Activated CD8-positive, alpha-beta T cell treated with anti-CD3 and anti-CD28 coated beads for 36 hours (primary cell): ENCODE measurements around the gene ECD. TPM values are rescaled to one million over a fixed set of nuclear protein-coding genes. Genes with fewer than 3 reads are reported as not detected.

Experiments
- ATAC-seq: fragments of 200-7000 bp; cut with Tn5 transposase; one replicate; pipeline ENCODE4 v1.10.0; 2021; ENCODE audit warnings: mild to moderate bottlenecking, moderate library complexity
- CTCF ChIA-PET: fragments of 350-600 bp; sonication (Branson Sonifier 250); formaldehyde crosslinking; loops from one replicate; lab custom pipeline; 2021; ENCODE audit warnings: antibody characterized with exemption; lab: Charles Lee
- POLR2A ChIA-PET: fragments of 350-600 bp; sonication (Branson Sonifier 250); formaldehyde crosslinking; loops from one replicate; lab custom pipeline; 2021; ENCODE audit warnings: antibody characterized with exemption; lab: Charles Lee
- DNase-seq: peaks from one replicate; pipeline ENCODE4 v3.0.0-alpha.2; 2020
- H3K27ac Mint-ChIP-seq: one replicate; pipeline ENCODE4 v1.8.0; 2021; ENCODE audit warnings: mild to moderate bottlenecking, mixed read lengths
- H3K27me3 Mint-ChIP-seq: one replicate; pipeline ENCODE4 v1.8.0; 2021; ENCODE audit warnings: mixed read lengths
- H3K36me3 Mint-ChIP-seq: one replicate; pipeline ENCODE4 v1.8.0; 2021; ENCODE audit warnings: low read depth, mixed read lengths
- H3K4me1 Mint-ChIP-seq: one replicate; pipeline ENCODE4 v1.8.0; 2021; ENCODE audit warnings: low read depth, mixed read lengths
- H3K4me3 Mint-ChIP-seq: one replicate; pipeline ENCODE4 v1.8.0; 2021; ENCODE audit warnings: mild to moderate bottlenecking, moderate library complexity, mixed read lengths
- H3K9me3 Mint-ChIP-seq: one replicate; pipeline ENCODE4 v1.8.0; 2021; ENCODE audit warnings: mixed read lengths
- CTCF ChIP-seq: fragments of 200-600 bp; IDR thresholded peaks from one replicate; pipeline ENCODE4 v1.8.0; 2022; ENCODE audit warnings: antibody characterized with exemption, mild to moderate bottlenecking
- intact Hi-C: fragments of 100-400 bp; cut with micrococcal nuclease; formaldehyde crosslinking; loops from one replicate; pipeline ENCODE4 v1.10.0; 2022
- total RNA-seq, 2 experiments: library from RNA; stranded (reverse); gene quantifications; one replicate each; pipeline ENCODE4 v1.2.3, GENCODE V29; 2021

ECD gene
- total RNA-seq, 2 experiments from 2014 or later, result 31.8 to 33.9 TPM

- POLR2A ChIA-PET, result interaction anchor here (0.6 kb wide), 1 partner anchor 70 kb away, joined by 3 read pairs; no protein-coding TSS in a partner anchor
- CTCF ChIA-PET, result interaction anchor here (0.7 kb wide), 1 partner anchor 15 kb away, joined by 3 read pairs; no protein-coding TSS in a partner anchor
- DNase-seq (no peak), ATAC-seq (no peak)
- H3K27ac Mint-ChIP-seq, result no peak overlapping the region
- no peaks in the 10 kb centered on the region for H3K9me3 Mint-ChIP-seq
- peaks cover 5% of the 10 kb centered on the region for H3K36me3 Mint-ChIP-seq
- intact Hi-C loops, result no loop called here
- no peak overlapping the region for H3K4me3 Mint-ChIP-seq
- H3K27me3 Mint-ChIP-seq, result no peaks in the 10 kb centered on the region
- no peak for TF ChIP-seq CTCF
- peaks cover 1% of the 10 kb centered on the region for H3K4me1 Mint-ChIP-seq
These were observed 6.5 kb upstream of the ECD start for GRCh38 chr10:73174148-73174925.

GRCh38 chr10:73172867-73173266 lies 5.1 kb upstream of the ECD start:
- intact Hi-C loops, result no loop called here
- H3K36me3 Mint-ChIP-seq, result peaks cover 5% of the 10 kb centered on the region
- no peak overlapping the region for H3K27ac Mint-ChIP-seq
- H3K27me3 Mint-ChIP-seq, result no peaks in the 10 kb centered on the region
- H3K4me3 Mint-ChIP-seq, result no peak overlapping the region
- TF ChIP-seq CTCF, result no peak
- DNase-seq, result no peak
- no peak for ATAC-seq
- H3K4me1 Mint-ChIP-seq, result peaks cover 7% of the 10 kb centered on the region
- no peaks in the 10 kb centered on the region for H3K9me3 Mint-ChIP-seq
- CTCF ChIA-PET, result interaction anchor here (1.0 to 2.1 kb wide), 2 partner anchors 14 to 77 kb away, joined by 3 to 6 read pairs; no protein-coding TSS in a partner anchor
- POLR2A ChIA-PET, result no interaction called here

- TF ChIP-seq CTCF, result no peak
- DNase-seq (no peak), ATAC-seq (no peak)
- intact Hi-C loops, result no loop called here
- Mint-ChIP-seq H3K27me3 (no peaks in the 10 kb centered on the region), H3K27ac (no peak overlapping the region), H3K4me1 (peaks cover 29% of the 10 kb centered on the region), H3K4me3 (peak overlapping the region; percentile 98), H3K9me3 (no peaks in the 10 kb centered on the region), H3K36me3 (peaks cover 19% of the 10 kb centered on the region)
- CTCF ChIA-PET, result interaction anchor here (1.3 to 2.3 kb wide), 7 partner anchors 10 to 85 kb away, joined by 3 to 21 read pairs (median 5); partner anchors contain the start of genes NUDT13 and P4HA1
- POLR2A ChIA-PET, result interaction anchor here (0.6 to 1.9 kb wide), 2 partner anchors 78 to 821 kb away, joined by 3 to 8 read pairs; partner anchors contain the start of gene DNAJC9
These were observed 1.5 kb upstream of the ECD start for GRCh38 chr10:73169320-73169719.

- POLR2A ChIA-PET, result interaction anchor here (0.7 to 2.3 kb wide), 4 partner anchors 31 to 84 kb away, joined by 5 to 13 read pairs (median 8); partner anchors contain the start of genes DNAJC9, MRPS16 and P4HA1
- CTCF ChIA-PET, result interaction anchor here (1.0 to 1.5 kb wide), 5 partner anchors 9 to 86 kb away, joined by 3 to 20 read pairs (median 4); no protein-coding TSS in a partner anchor
- H3K9me3 Mint-ChIP-seq, result no peaks in the 10 kb centered on the region
- peak overlapping the region; percentile 91 for H3K27ac Mint-ChIP-seq
- H3K4me3 Mint-ChIP-seq, result peak overlapping the region; percentile 98
- peak; percentile 3 for TF ChIP-seq CTCF
- DNase-seq, result no peak
- peaks cover 34% of the 10 kb centered on the region for H3K4me1 Mint-ChIP-seq
- intact Hi-C loops, result no loop called here
- no peak for ATAC-seq
- peaks cover 23% of the 10 kb centered on the region for H3K36me3 Mint-ChIP-seq
- H3K27me3 Mint-ChIP-seq, result no peaks in the 10 kb centered on the region
These were observed 626 bp upstream of the ECD start for GRCh38 chr10:73168465-73168803.

- Mint-ChIP-seq H3K4me1 (peaks cover 38% of the 10 kb centered on the region), H3K36me3 (peaks cover 27% of the 10 kb centered on the region), H3K9me3 (no peaks in the 10 kb centered on the region), H3K4me3 (peak overlapping the region; percentile 98), H3K27me3 (no peaks in the 10 kb centered on the region), H3K27ac (peak overlapping the region; percentile 100)
- POLR2A ChIA-PET, result interaction anchor here (1.0 to 2.3 kb wide), 3 partner anchors 72 to 104 kb away, joined by 4 to 13 read pairs (median 7); partner anchors contain the start of genes MRPS16 and P4HA1
- CTCF ChIA-PET, result interaction anchor here (1.5 kb wide), 1 partner anchor 12 kb away, joined by 5 read pairs; no protein-coding TSS in a partner anchor
- intact Hi-C loops, result no loop called here
- ATAC-seq, result no peak
- DNase-seq, result peak; percentile 49
- no peak for TF ChIP-seq CTCF
These were observed 388 bp downstream of the ECD start for GRCh38 chr10:73167458-73167782.
